ENCODE results near the gene CENPN. TPM values are rescaled to one million over a fixed set of nuclear protein-coding genes. Genes with fewer than 3 reads are reported as not detected.

The CENPN gene, protein sequence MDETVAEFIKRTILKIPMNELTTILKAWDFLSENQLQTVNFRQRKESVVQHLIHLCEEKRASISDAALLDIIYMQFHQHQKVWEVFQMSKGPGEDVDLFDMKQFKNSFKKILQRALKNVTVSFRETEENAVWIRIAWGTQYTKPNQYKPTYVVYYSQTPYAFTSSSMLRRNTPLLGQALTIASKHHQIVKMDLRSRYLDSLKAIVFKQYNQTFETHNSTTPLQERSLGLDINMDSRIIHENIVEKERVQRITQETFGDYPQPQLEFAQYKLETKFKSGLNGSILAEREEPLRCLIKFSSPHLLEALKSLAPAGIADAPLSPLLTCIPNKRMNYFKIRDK
- 68.7 and 88.9 TPM in 2 replicates for total RNA-seq (2014; rRNA removed; shearing (Covaris generic); ENCODE audit: low replicate concordance)

DNA sequence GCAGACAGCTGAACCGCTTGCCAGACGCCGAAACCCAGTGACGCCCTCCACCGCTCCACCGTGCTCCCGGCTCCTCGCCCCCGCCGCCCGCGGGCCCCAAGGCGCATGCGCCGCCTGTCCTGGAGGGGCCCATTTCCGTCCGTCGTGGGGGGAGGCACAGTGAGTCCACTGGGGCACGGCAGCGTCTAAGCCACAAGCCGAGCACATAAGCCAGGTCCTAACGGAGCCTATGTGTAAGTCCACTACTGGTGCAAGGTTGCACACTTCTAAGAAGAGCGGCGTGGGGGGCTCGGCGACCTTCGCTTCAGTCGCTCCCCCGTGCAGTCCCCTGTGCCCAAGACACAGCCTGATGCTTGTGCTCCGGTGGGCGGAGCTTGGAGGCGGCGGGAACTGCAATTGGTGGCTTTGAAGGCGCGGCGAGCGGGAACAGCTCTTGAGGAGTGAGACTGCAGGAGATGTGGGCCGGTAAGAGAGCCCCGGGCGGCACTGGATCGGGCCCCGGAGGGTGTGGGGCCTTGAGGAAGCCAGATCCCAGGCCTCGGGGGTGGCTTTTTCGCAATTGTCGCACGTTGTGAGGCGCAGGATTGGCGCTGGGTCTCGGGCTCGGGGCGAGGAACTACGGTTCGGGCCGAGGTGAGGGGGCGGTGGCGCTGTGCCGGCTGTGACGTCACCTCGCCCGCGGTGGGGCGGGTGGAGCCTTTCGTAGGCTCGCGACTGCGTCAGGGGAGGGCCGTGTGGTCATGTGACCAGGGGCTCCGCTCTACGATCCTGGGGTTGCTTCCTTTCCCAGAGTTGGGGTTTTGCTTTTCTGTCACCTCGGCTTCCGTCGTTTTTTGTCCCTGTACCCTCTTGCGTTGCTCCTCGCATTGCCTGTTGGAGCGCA, at the start of gene CENPN, which contains the start of gene CMC2:
TSS of gene CENPN (plus strand) at position 402 of the 883 bp plus-strand sequence. CDS start 4,726 bp downstream, outside the sequence.
TSS of gene CMC2 (minus strand) at position 73 of the 883 bp plus-strand sequence. CDS start 9,491 bp downstream, outside the sequence.
- DNase-seq = peak; percentile 96
- H3K9me3 ChIP-seq = no peaks in the 10 kb centered on the region
- H3K27me3 ChIP-seq = no peaks in the 10 kb centered on the region
- H3K36me3 ChIP-seq = peaks cover 2% of the 10 kb centered on the region
- H3K4me3 ChIP-seq = peak within 1 kb of the TSS; percentile 81

DNA sequence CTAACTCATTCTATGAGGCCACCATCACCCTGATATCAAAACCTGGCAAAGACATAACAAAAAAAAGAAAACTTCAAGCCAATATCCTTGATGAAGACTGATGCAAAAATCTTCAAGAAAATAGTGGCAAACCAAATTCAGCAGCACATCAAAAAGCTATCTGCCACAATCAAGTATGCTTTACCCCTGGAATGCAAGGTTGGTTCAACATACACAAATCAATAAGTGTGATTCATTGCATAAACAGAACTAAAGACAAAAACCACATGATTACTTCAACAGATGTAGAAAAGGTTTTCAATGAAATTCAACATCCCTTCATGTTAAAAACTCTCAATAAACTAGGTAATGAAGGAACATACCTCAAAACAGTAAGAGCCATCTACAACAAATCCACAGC, 48.7 kb upstream of the CENPN start:
- Histone ChIP-seq H3K36me3 (no peaks in the 10 kb centered on the region), H3K27me3 (no peaks in the 10 kb centered on the region), H3K4me3 (no peak overlapping the region), H3K9me3 (no peaks in the 10 kb centered on the region; the same call in 1 of the 2 replicates)
- DNase-seq = no peak

DNA sequence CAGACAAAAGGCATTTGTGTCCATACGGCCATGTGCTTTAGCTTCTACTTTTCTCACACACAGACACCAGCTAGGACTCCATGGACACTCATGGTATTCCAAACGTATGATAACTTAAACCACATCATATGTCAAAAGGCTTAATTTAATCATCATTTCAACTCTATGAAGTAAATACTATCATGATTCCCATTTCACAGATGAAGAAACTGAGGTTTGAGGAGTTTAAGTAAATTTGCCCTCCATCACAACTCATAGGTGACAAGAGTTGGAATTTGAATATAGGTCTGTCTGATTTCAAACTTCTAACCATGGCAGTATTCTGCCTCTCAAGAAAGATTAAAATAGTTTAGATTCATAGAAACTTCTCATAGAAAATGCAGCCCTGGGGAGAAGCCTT, 44.1 kb upstream of the CENPN start:
- H3K9me3 ChIP-seq = no peaks in the 10 kb centered on the region; the same call in 1 of the 2 replicates
- no peak overlapping the region for H3K4me3 ChIP-seq
- no peaks in the 10 kb centered on the region for H3K27me3 ChIP-seq

DNA sequence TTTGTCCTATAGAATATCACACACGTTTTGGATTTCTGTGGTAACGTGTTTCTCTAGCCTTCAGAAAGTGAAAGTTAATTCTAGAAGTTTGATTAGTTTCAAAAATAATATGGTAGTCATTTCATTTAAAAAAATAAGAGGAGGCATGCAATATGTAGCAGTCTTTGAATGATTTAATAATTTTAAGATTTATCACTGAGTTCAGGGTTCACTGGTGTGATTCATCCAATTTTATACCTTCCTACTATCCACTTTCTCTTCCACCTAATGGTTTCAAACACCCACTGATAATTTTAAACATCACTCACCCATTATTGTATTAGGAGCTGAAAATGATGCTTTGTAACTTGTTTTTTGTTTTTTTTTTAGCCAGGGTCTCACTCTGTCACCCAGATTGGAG, 42.7 kb upstream of the CENPN start:
- DNase-seq = no peak
- no peak overlapping the region for H3K4me3 ChIP-seq
- H3K27me3 ChIP-seq = no peaks in the 10 kb centered on the region
- H3K36me3 ChIP-seq = no peaks in the 10 kb centered on the region
- no peaks in the 10 kb centered on the region for H3K9me3 ChIP-seq

More for the DNA sequence above, 44.1 kb upstream of the CENPN start:
- no peak for DNase-seq
- no peaks in the 10 kb centered on the region for H3K36me3 ChIP-seq

DNA sequence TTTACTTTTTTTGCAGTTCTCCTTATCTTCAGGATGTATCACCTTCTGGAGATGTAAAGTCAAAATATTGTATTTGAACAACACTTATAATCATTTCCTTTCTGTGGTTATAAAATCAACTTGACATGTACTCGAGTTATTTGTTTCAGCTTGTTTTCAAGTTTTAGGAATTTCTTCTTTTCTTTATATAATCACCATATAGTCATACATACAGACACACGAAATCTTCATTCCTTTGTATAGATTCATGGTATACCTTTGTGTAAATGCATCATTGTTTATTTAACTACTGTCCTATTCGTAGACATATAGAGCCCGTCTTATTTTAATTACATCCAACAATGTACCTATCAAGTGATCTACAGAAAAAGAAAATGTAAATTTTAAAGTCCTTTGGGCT, 40.4 kb upstream of the CENPN start:
- Histone ChIP-seq H3K4me3 (no peak overlapping the region), H3K36me3 (no peaks in the 10 kb centered on the region), H3K9me3 (no peaks in the 10 kb centered on the region), H3K27me3 (no peaks in the 10 kb centered on the region)
- DNase-seq = no peak

DNA sequence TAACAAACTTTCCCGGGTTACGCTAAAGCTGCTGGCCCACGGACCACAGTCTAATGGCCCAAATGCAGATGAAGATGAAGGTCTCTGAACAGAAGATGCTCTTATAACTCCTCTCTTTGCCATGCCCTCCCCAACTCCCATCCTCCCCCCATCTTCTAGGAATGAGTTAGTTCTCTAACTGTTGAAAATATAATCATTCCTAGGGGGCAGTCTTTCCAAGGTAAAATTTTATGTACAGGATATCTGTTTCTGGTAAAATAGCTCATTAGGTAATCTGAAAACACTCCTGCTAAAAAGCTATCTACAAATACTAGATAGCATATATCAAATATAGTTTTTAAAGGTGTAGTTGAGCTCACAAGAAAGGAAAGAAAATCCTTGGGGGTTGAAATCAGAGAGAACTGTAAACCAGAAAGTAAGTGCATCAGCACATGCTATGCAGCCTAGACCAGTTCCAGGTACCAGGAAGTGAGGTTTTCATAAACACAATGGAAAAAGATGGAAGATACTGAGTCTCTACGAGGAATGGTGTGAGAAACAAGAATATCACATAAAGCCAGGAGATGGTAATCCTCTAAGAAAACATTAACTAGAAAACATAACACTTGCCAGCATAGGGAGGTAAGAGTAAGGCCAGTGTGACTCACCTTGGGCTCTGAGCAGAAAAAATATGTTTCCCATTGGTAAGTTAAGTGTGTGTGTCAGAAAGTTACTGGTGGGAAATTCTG, 38.5 kb upstream of the CENPN start:
- Histone ChIP-seq H3K4me3 (no peak overlapping the region), H3K9me3 (no peaks in the 10 kb centered on the region), H3K27me3 (no peaks in the 10 kb centered on the region), H3K36me3 (no peaks in the 10 kb centered on the region)
- DNase-seq = no peak

DNA sequence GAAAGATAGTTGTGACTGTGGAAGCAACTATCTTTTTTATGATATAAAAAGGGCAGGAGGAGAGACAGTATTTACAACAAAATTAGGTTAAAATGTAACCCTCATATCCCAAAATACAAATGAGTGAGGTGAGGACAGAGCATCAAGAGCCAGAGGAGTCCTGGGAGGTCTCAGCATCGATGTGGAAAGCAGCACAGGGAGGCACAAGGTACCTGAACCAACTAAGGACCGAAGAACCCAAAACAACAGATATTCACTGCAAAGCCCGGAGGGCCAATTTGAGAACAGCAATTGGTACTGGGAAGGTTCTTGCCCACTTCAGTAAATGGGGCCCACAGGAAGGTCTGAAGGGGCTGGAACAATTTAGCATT, 37.9 kb upstream of the CENPN start:
- DNase-seq = no peak
- no peak overlapping the region for H3K4me3 ChIP-seq
- no peaks in the 10 kb centered on the region for H3K36me3 ChIP-seq
- no peaks in the 10 kb centered on the region for H3K9me3 ChIP-seq
- no peaks in the 10 kb centered on the region for H3K27me3 ChIP-seq

DNA sequence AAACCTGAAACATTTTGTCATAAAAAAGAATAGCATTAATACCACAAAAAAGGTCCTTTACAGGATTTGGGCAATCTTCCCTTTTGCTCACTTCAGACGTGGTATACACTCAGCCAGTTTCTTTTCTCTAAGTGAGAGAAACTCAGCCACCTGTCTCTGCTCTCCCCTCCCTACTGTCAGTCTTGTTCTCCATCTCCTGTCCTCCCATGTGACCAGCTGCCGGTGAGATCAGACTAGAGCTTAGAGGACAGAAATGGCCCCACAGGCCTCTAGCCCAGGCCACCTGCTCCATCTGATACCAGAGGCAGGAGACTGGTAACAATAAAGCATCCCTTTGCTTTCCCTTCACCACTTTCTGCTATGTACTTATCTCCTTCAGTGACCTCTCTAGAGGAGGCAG, 35.2 kb upstream of the CENPN start:
- Histone ChIP-seq H3K4me3 (no peak overlapping the region), H3K9me3 (no peaks in the 10 kb centered on the region), H3K27me3 (no peaks in the 10 kb centered on the region), H3K36me3 (no peaks in the 10 kb centered on the region)
- no peak for DNase-seq

DNA sequence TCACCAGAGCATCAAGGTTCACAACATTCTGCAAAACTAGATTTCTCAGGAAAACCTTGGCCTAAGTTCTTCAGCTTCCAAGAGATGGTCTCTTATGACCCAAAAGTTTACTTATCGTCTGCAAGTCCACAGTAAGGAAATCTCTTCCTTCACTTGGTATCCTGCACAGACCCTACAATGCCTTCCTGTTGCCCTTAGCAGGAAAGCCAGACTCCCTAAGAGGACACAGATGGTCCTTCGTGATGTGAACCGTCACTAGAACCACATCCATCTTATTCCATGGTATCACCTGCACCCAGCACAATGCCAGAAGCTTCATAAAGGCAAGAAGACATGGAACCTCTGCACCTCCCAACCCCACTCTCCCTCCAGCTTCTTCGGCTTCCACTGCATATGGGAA, 34.4 kb upstream of the CENPN start:
- DNase-seq = no peak
- Histone ChIP-seq H3K27me3 (no peaks in the 10 kb centered on the region), H3K4me3 (no peak overlapping the region), H3K9me3 (no peaks in the 10 kb centered on the region), H3K36me3 (no peaks in the 10 kb centered on the region)

DNA sequence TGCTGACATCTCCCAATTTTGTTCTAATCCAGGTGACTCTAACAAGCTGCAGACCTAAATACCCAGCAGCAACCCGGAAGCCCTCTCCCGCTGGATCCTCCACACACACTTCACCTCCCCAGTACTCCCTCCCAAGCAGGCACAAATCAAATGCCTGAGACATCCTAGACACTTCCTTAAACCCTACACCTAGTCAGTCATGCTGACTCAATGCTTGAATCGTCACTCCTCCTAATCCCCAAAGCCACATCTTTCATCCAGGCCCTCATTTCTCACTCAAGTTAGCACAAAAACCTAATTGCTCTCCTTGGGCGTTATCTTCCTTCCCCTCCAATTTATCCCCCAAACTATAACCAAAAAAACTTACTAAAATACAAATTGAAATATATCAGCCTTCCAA, 33.0 kb upstream of the CENPN start:
- Histone ChIP-seq H3K9me3 (no peaks in the 10 kb centered on the region), H3K4me3 (no peak overlapping the region), H3K36me3 (no peaks in the 10 kb centered on the region), H3K27me3 (no peaks in the 10 kb centered on the region)
- no peak for DNase-seq

DNA sequence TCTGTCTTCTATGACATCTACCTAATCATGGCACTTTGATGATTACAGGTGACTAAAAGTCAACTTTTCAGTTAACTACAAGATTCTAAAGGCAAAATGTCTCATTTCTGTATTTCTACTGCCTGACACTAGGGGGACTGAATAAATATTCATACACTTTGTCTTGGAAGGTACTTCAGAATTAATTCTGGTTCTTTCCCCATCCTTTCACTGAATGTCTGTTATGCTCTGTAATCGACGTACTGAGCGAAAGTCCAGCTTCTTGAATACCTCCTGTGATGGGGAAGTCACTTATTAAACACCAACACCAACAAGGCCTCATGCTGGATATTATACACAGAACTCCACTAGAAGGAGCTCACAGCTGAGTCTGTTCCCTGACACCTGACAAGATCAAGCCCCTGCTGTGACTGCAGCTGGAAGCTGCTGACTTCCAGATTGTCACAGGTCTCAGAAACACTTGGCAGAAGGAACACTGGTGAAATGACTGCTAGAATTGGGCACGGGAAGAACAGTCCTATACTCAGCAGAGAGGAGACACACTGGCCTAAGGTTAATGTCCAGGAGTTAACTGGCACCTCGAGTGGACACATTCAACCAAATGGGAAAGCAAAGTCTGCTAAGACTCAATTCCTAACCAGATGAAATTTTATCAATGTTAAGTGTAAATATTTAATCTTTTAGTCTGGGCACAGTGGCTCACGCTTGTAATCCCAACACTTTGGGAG, 32.2 kb upstream of the CENPN start:
- no peak for DNase-seq
- Histone ChIP-seq H3K36me3 (no peaks in the 10 kb centered on the region), H3K4me3 (no peak overlapping the region), H3K9me3 (no peaks in the 10 kb centered on the region), H3K27me3 (no peaks in the 10 kb centered on the region)

DNA sequence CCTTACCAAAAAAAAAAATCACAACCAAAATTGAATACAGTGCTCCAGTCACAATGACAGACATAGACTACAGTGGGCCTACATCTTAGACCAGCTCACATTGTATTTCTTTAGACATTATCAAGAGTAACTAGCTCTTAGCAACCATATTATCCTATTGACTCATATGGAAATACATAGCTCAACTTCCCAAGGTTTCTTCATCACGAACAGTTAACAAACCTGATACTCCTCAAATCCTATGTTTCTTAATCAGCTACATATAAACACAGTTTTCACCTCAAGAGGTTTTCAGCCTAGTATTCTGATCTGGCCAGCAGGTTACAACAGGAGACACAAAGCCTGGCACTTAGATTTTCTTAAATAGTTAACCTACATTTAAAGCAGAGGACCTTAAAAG, 30.1 kb upstream of the CENPN start:
- Histone ChIP-seq H3K4me3 (no peak overlapping the region), H3K9me3 (no peaks in the 10 kb centered on the region), H3K27me3 (no peaks in the 10 kb centered on the region), H3K36me3 (no peaks in the 10 kb centered on the region)
- DNase-seq = no peak

DNA sequence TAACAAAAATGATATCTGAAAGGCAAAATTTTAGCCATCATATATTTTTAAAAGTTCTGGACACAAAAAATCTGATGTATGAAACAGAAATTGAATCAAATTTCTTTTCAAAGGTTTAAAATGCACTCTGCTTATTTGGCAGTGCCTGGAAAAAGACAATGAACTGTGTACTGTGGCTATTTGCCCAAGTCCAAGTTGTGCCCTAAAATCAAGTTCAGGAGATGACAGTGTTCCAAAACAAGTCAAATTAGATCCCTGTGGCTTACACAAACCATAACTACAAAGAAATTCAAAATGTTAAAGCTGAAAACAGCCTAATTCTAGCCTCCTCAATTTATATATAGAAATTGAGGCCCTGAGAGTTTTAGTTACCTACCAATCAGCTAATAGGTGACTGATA, 25.9 kb upstream of the CENPN start:
- Histone ChIP-seq H3K36me3 (no peaks in the 10 kb centered on the region; the same call in 1 of the 2 replicates), H3K9me3 (no peaks in the 10 kb centered on the region), H3K27me3 (no peaks in the 10 kb centered on the region), H3K4me3 (no peak overlapping the region)
- no peak for DNase-seq

DNA sequence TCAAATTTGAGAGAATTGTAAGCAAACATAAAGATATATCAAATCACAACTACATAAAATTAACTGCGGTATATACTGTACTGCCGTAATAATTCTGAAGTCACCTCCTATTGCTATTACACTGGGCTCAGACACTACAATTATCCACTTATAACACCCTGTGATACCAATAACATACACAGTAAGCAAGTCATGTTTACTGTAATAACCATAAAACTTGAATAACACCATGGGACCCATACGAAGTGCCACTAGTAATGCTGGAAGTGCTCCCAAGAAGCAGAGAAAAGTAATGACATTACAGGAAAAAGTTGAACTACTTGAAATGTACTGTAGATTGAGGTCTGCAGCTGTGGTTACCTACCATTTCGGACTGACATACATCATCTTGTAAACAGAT, 24.4 kb upstream of the CENPN start:
- Histone ChIP-seq H3K4me3 (no peak overlapping the region), H3K9me3 (no peaks in the 10 kb centered on the region)
- DNase-seq = no peak

DNA sequence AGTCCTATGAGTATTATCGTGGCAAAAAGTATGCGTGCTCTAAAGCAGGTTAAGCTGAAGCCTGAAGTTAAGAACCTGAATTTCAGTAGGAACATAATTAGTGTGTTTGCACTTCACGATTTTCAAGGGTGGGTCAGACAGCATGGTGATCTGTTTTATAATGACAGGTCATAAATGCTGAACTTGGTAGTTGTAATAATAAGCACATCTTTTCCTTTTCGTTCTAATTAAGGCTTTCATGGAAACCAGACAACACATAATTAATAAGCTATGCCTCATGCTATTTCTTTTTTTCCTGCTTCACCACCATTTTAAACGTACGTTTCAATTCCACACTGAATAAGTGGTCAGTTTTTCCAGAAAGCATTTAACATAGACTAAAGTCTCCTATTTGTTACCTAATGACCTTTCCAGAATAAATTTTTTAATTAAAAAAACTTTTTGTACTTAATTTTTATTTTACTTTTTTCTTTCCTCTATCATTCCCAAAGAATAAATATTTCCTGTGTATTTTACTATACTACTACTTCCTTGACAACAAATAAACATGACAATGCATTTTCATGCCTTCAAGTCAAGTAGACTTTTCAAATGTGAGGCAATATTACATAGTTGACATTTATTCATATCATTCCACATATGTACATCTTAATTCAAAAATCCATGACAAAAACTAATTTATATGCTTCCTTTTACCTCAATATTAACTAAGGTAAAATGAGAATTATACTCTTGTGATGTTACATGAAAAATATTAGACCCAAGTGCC, 22.7 kb upstream of the CENPN start:
- no peak for DNase-seq
- Histone ChIP-seq H3K9me3 (no peaks in the 10 kb centered on the region), H3K4me3 (no peak overlapping the region), H3K36me3 (no peaks in the 10 kb centered on the region; the same call in 1 of the 2 replicates), H3K27me3 (no peaks in the 10 kb centered on the region)

More for the DNA sequence above, 24.4 kb upstream of the CENPN start:
- H3K36me3 ChIP-seq = no peaks in the 10 kb centered on the region; the same call in 1 of the 2 replicates
- H3K27me3 ChIP-seq = no peaks in the 10 kb centered on the region

DNA sequence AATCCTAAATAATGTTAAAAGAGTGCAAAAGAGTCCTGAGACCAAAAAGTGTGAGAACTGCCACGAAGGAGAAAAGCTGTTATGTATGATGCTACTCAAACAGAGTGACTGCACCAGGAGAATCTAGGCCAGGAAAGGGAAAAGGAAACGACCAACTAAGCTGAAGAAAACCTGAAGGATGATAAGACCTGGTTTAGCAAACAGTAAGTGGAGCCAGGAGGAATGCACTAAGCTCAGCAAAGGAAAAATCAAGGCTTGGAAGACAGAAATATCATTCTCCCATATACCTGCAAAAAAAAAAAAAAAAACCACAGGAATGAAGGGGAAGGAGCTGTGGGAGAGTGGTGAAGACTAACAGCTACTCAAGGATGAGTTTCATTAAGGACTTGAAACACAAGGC, 21.4 kb upstream of the CENPN start:
- no peaks in the 10 kb centered on the region for H3K9me3 ChIP-seq
- H3K27me3 ChIP-seq = no peaks in the 10 kb centered on the region
- no peak overlapping the region for H3K4me3 ChIP-seq
- DNase-seq = no peak
- no peaks in the 10 kb centered on the region; the same call in 1 of the 2 replicates for H3K36me3 ChIP-seq

Measured in MG63 (cell line).